Mucosa of rectum (tissue), 2 donors: ENCODE measurements around the gene CSTF3.
"Not testable (repeated sequence)": the region's sequence is repeated elsewhere in the genome, so short reads cannot be mapped to it uniquely, and the experiment has no call there.

ENCODE experiments used
- H3K27ac ChIP-seq, 2 donors: one replicate each; pipeline ENCODE4 v1.7.0; 2013; ENCODE audit warnings: inconsistent platforms in 2 of 2, low read depth in 2 of 2, low read length in 2 of 2
- H3K27me3 ChIP-seq, 2 donors: one replicate each; pipeline ENCODE4 v1.7.0; 2013; ENCODE audit warnings: low read length in 2 of 2; ENCODE audit not compliant: control insufficient read depth in 2 of 2, insufficient read depth in 2 of 2
- H3K36me3 ChIP-seq, 2 donors: one replicate each; pipeline ENCODE4 v1.7.0; 2013; ENCODE audit warnings: low read length in 2 of 2; ENCODE audit not compliant: control insufficient read depth in 2 of 2, insufficient read depth in 2 of 2
- H3K4me1 ChIP-seq, 2 donors: one replicate each; pipeline ENCODE4 v1.7.0; 2013; ENCODE audit warnings: low read length in 2 of 2, mild to moderate bottlenecking in 1 of 2; ENCODE audit not compliant: control insufficient read depth in 2 of 2, insufficient read depth in 2 of 2
- H3K4me3 ChIP-seq, 2 donors: one replicate each; pipeline ENCODE4 v1.7.0; 2013; ENCODE audit warnings: low read length in 2 of 2
- H3K9ac ChIP-seq, 2 donors: one replicate each; pipeline ENCODE4 v1.7.0; 2013; ENCODE audit warnings: low read length in 2 of 2, low read depth in 1 of 2, mild to moderate bottlenecking in 1 of 2
- H3K9me3 ChIP-seq, 2 donors: one replicate each; pipeline ENCODE4 v1.7.0; 2013; ENCODE audit warnings: low read length in 2 of 2; ENCODE audit not compliant: control insufficient read depth in 2 of 2
- donor health status: healthy.
- donor health status: Normal muscosa, but diverticular disease.

CSTF3 gene

GRCh38 chr11:33182246-33182878 is 21.1 kb upstream of the CSTF3 start:
- Histone ChIP-seq H3K4me1 (peaks cover 2 to 18% of the 10 kb centered on the region in 2 donors), H3K27me3 (no peaks in the 10 kb centered on the region), H3K27ac (no peak overlapping the region), H3K4me3 (no peak overlapping the region), H3K9ac (no peak overlapping the region), H3K9me3 (no peaks in the 10 kb centered on the region), H3K36me3 (no peaks in the 10 kb centered on the region)

GRCh38 chr11:33179348-33179803 is 18.1 kb upstream of the CSTF3 start:
- Histone ChIP-seq H3K9ac (no peak overlapping the region), H3K27ac (no peak overlapping the region), H3K27me3 (no peaks in the 10 kb centered on the region), H3K4me3 (no peak overlapping the region), H3K36me3 (no peaks in the 10 kb centered on the region), H3K4me1 (peaks cover 2 to 18% of the 10 kb centered on the region in 2 donors), H3K9me3 (no peaks in the 10 kb centered on the region)

- H3K27me3 ChIP-seq: no peaks in the 10 kb centered on the region
- H3K27ac ChIP-seq: no peak overlapping the region
These were observed 17.3 kb upstream of the CSTF3 start for GRCh38 chr11:33178443-33179180.

GRCh38 chr11:33177676-33178336 is 16.5 kb upstream of the CSTF3 start:
- Histone ChIP-seq H3K36me3 (no peaks in the 10 kb centered on the region), H3K4me1 (peaks cover 2 to 12% of the 10 kb centered on the region in 2 donors), H3K27me3 (no peaks in the 10 kb centered on the region), H3K9me3 (no peaks in the 10 kb centered on the region), H3K4me3 (no peak overlapping the region), H3K9ac (no peak overlapping the region), H3K27ac (no peak overlapping the region)

More at GRCh38 chr11:33178443-33179180, 17.3 kb upstream of the CSTF3 start:
- no peak overlapping the region for H3K4me3 ChIP-seq
- peaks cover 2 to 18% of the 10 kb centered on the region in 2 donors for H3K4me1 ChIP-seq
- no peaks in the 10 kb centered on the region for H3K9me3 ChIP-seq
- no peak overlapping the region for H3K9ac ChIP-seq
- no peaks in the 10 kb centered on the region for H3K36me3 ChIP-seq

GRCh38 chr11:33176760-33177159 is 15.5 kb upstream of the CSTF3 start:
- H3K9ac ChIP-seq, H3K36me3 ChIP-seq, H3K4me3 ChIP-seq, H3K27me3 ChIP-seq, H3K4me1 ChIP-seq, H3K9me3 ChIP-seq, H3K27ac ChIP-seq: not testable (repeated sequence)

GRCh38 chr11:33172996-33173395 is 11.7 kb upstream of the CSTF3 start:
- H3K4me1 ChIP-seq: no peaks in the 10 kb centered on the region
- H3K36me3 ChIP-seq: no peaks in the 10 kb centered on the region
- H3K9ac ChIP-seq: no peak overlapping the region
- no peaks in the 10 kb centered on the region for H3K9me3 ChIP-seq
- no peaks in the 10 kb centered on the region for H3K27me3 ChIP-seq
- H3K4me3 ChIP-seq: no peak overlapping the region
- H3K27ac ChIP-seq: no peak overlapping the region

GRCh38 chr11:33172345-33172744 is 11.1 kb upstream of the CSTF3 start:
- H3K9ac ChIP-seq: no peak overlapping the region
- no peaks in the 10 kb centered on the region for H3K36me3 ChIP-seq
- no peaks in the 10 kb centered on the region for H3K9me3 ChIP-seq
- H3K27ac ChIP-seq: no peak overlapping the region
- no peaks in the 10 kb centered on the region for H3K4me1 ChIP-seq
- H3K4me3 ChIP-seq: no peak overlapping the region
- no peaks in the 10 kb centered on the region for H3K27me3 ChIP-seq

- no peaks in the 10 kb centered on the region for H3K9me3 ChIP-seq
- H3K36me3 ChIP-seq: no peaks in the 10 kb centered on the region
- H3K4me3 ChIP-seq: no peak overlapping the region
- H3K27ac ChIP-seq: no peak overlapping the region
- no peaks in the 10 kb centered on the region for H3K4me1 ChIP-seq
- H3K27me3 ChIP-seq: no peaks in the 10 kb centered on the region
- no peak overlapping the region for H3K9ac ChIP-seq
These were observed 10.0 kb upstream of the CSTF3 start for GRCh38 chr11:33171251-33171650.

- Histone ChIP-seq H3K27me3 (no peaks in the 10 kb centered on the region), H3K36me3 (no peaks in the 10 kb centered on the region), H3K4me3 (no peak overlapping the region), H3K27ac (no peak overlapping the region), H3K9ac (no peak overlapping the region), H3K9me3 (no peaks in the 10 kb centered on the region), H3K4me1 (no peaks in the 10 kb centered on the region)
These were observed 7.5 kb upstream of the CSTF3 start for GRCh38 chr11:33168709-33169200.

- no peak overlapping the region for H3K27ac ChIP-seq
- H3K9me3 ChIP-seq: no peaks in the 10 kb centered on the region
- H3K36me3 ChIP-seq: no peaks in the 10 kb centered on the region
- peaks cover 0 to 12% of the 10 kb centered on the region in 2 donors for H3K4me1 ChIP-seq
- no peak overlapping the region for H3K9ac ChIP-seq
- no peak overlapping the region for H3K4me3 ChIP-seq
- no peaks in the 10 kb centered on the region for H3K27me3 ChIP-seq
These were observed 1.6 kb upstream of the CSTF3 start for GRCh38 chr11:33162831-33163230.
